Gastrocnemius medialis (tissue), 4 donors: Measurements from ENCODE around the gene PTCRA.
"Not testable (repeated sequence)": the region's sequence is repeated elsewhere in the genome, so short reads cannot be mapped to it uniquely, and the experiment has no call there.

Experiments
- CTCF ChIP-seq, 5 experiments: fragments of 450-650 bp in 3 of 5; fragments of 200-600 bp in 2 of 5; sonication (generic) in 2 of 5; IDR thresholded peaks in 4 of 5; conservative IDR thresholded peaks in 1 of 5; 1 replicate in 4 of 5; 2 replicates in 1 of 5; pipeline ENCODE4 v1.5.1; 2016 to 2019; ENCODE audit warnings: antibody characterized with exemption in 5 of 5, mild to moderate bottlenecking in 3 of 5, moderate library complexity in 3 of 5
- POLR2A ChIP-seq, 2 donors: fragments of 450-650 bp; IDR thresholded peaks; one replicate each; pipeline ENCODE4 v1.6.1; 2017; ENCODE audit warnings: antibody characterized with exemption in 2 of 2, mild to moderate bottlenecking in 2 of 2, moderate library complexity in 2 of 2

- TF ChIP-seq POLR2A (IDR thresholded peaks at IDR 0.05); CTCF (IDR thresholded peaks at IDR 0.05 in 4 of 5, conservative IDR thresholded peaks at IDR 0.05 in 1 of 5): not testable (repeated sequence)
Measured at GRCh38 chr6:42954405-42954804, 38.6 kb downstream of the PTCRA start.
